Epithelial cell of proximal tubule (primary cell): Measurements from ENCODE around the gene PRKCE. TPM values are rescaled to one million over a fixed set of nuclear protein-coding genes. Genes with fewer than 3 reads are reported as not detected.
A peak's percentile ranks its signal among the peaks of the same experiment; 100 is the strongest.

Experiments
- DNase-seq: peaks from one replicate; pipeline ENCODE4 v3.0.0-alpha.2; 2011; ENCODE audit warnings: low read depth
- H3K4me3 ChIP-seq: 2 replicates; pipeline ENCODE4 v1.5.1; 2011; ENCODE audit warnings: low read depth, mild to moderate bottlenecking, low read length
- total RNA-seq: library from RNA; depleted of rRNA; stranded (reverse); fragments of >200 nt; gene quantifications from 2 replicates; pipeline ENCODE4 v1.2.3, GENCODE V29; 2015
- TF ChIP-seq, protein P1 (sequence below): conservative IDR thresholded peaks from 2 replicates; pipeline ENCODE4 v1.5.1; 2012; ENCODE audit warnings: low read depth, mild to moderate bottlenecking, low read length

Gene PRKCE
- total RNA-seq, 1 donor from 2014 or later, result 2.5 TPM

DNA sequence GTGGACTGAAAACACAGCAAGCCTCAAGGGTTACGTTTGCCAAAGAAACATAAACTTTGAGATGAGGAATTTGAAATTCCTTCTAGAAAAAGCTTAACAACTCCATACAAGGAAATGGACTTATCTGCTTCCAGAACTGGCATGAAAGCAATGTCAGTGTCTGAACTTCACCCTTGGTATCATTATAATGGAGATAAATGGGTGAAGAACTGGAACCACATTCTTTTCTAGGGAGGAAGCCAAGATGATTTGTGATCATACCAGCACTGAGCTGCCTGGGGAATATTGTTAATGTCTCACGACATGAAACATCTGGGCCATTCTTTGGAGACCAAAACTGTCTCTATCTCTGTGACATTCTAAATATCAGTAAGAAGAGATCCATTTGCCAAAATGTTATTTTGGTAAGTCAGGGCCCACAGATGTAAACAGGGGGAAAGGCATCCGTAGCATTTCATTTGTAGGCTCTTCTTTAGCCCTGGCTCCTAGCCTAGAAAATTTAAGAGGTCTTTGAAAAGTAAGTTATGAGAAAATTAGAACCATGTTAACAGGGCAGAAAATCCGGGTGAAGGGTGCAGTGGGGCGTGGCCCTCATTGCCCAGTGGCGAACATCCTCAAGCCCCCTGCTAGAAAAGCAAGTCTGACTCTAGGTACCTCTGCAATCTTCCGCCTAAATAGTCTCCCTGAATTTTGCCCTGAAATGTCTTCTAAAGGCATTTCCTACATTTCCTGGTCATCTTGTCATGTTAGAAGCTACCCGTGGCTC, 350.4 kb downstream of the PRKCE start:
- no peak overlapping the region for H3K4me3 ChIP-seq
- TF ChIP-seq, protein P1, sequence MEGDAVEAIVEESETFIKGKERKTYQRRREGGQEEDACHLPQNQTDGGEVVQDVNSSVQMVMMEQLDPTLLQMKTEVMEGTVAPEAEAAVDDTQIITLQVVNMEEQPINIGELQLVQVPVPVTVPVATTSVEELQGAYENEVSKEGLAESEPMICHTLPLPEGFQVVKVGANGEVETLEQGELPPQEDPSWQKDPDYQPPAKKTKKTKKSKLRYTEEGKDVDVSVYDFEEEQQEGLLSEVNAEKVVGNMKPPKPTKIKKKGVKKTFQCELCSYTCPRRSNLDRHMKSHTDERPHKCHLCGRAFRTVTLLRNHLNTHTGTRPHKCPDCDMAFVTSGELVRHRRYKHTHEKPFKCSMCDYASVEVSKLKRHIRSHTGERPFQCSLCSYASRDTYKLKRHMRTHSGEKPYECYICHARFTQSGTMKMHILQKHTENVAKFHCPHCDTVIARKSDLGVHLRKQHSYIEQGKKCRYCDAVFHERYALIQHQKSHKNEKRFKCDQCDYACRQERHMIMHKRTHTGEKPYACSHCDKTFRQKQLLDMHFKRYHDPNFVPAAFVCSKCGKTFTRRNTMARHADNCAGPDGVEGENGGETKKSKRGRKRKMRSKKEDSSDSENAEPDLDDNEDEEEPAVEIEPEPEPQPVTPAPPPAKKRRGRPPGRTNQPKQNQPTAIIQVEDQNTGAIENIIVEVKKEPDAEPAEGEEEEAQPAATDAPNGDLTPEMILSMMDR, result no peak
- DNase-seq, result no peak

DNA sequence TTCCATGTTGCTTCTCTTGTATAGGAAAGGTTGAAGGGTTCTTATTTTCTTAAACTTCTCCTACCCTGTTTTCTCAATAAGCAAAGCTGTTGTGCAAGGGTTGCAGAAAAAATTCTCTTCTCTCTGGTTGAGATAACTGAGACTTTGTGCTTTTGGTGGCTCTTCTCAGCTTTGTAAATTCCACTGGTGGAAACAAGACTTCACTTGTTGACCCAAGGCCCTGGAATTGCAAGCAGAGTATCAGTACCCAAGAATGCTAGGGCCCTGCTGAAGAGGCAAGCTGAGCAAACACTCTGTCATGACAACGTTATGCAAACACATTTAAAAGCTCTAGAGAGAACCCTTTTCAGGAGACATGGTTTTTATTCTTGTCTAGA, 351.0 kb downstream of the PRKCE start:
- DNase-seq, result no peak
- no peak overlapping the region for H3K4me3 ChIP-seq
- TF ChIP-seq, protein P1, result no peak

DNA sequence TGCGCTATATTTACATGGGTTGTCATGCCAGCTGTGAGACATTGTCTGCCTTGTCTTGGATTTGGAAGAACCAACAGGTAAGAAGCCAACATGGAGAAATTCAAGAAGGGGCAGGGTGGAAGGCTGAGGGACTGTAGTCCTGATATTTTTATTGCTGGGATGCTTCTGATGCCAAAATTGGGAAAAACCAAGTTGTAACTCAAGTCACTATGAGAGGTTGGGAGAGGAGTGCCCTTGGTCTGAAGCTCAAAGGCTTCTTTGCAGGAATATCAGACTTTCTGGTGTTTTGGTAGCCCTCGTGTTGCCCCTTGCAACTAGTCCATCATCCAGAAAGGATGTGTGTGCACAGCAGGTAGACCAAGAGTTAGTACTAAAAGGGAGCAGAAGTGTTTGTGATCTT, 351.5 kb downstream of the PRKCE start:
- DNase-seq, result no peak
- no peak overlapping the region for H3K4me3 ChIP-seq
- TF ChIP-seq, protein P1, result no peak

DNA sequence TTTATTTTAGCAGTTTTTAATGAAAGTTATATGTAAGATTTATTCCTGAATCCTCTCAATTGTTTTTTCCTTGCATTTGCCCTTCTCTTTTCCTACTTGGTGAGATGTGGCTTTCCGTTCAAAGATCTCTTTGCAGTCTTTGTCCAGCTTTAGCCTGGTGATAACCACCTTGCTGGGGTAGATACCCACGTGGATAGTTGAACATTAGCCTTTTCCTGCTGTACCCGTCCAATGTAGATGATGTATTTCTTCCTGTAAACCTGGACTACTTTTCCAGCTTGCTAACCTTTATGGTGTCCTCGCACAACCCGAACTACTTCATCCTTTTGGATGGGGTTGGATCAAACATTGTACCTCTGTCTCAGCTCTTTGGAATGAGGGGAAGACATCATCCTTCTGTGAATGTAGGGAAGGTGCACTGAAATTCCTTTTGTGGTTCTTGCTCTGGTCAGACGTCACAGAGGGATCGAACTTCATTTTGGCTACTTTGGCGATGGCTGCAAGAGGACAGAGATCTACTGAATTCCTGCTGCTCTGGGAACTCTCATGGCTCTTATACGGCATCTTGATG, 352.5 kb downstream of the PRKCE start:
- TF ChIP-seq, protein P1, result no peak
- H3K4me3 ChIP-seq, result no peak overlapping the region
- peak; percentile 53 for DNase-seq

DNA sequence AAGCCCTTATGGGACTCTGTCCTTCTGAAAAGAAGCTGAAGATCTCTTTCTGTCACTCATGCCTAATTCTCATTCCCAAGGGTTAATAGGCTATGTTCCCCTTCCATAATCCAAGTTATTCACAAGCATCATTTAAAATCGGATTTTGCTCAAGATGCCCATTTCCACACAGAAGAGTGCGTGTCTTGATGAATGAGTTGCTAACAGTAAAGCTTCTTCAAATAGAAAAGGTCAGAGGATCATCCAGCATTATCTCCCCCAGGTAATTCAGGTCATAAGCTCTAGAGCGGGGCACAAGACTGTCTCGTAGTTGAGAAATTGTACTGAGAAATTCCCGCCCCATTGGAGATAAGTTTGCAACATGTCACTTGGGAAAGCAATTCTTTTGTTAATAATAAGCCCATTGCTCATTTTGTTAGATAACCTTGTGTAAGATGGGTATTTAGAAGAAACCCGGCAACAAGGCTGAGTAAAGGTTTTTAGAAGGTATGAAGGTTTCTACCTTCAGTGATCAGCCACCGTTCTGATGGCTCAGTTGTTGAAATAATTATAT, 355.1 kb downstream of the PRKCE start:
- no peak overlapping the region for H3K4me3 ChIP-seq
- no peak for DNase-seq
- TF ChIP-seq, protein P1, result no peak

DNA sequence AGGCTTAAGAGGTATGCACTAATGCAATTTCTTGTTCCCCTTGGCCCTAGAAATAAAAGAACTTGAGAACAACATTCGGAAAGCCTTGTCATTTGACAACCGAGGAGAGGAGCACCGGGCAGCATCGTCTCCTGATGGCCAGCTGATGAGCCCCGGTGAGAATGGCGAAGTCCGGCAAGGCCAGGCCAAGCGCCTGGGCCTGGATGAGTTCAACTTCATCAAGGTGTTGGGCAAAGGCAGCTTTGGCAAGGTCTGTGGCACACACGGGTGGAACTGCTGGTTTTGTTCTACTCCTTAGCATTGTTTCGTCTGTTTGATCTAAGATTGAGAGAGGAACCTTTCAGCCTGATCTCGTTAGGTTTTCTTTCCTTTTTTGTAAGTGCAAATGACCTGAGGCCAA, 355.9 kb downstream of the PRKCE start:
- TF ChIP-seq, protein P1, result no peak
- no peak overlapping the region for H3K4me3 ChIP-seq
- DNase-seq, result no peak
